22Rv1 (cell line): ENCODE measurements around the gene CDC6.

Experiments
- H3K27ac ChIP-seq: fragments of 450-650 bp; 2 replicates; pipeline ENCODE4 v1.5.1; 2017
- CTCF ChIP-seq: fragments of 450-650 bp; IDR thresholded peaks from 2 replicates; pipeline ENCODE4 v1.5.1; 2017; ENCODE audit warnings: mild to moderate bottlenecking
- ZFX ChIP-seq: fragments of 450-650 bp; IDR thresholded peaks from 2 replicates; pipeline ENCODE4 v1.6.1; 2017; ENCODE audit warnings: antibody characterized with exemption, borderline replicate concordance

The CDC6 gene

GRCh38 chr17:40345994-40346764 is 58.5 kb downstream of the CDC6 start:
- no peak for TF ChIP-seq CTCF
- no peak for TF ChIP-seq ZFX
- peak overlapping the region; percentile 73 for H3K27ac ChIP-seq

DNA sequence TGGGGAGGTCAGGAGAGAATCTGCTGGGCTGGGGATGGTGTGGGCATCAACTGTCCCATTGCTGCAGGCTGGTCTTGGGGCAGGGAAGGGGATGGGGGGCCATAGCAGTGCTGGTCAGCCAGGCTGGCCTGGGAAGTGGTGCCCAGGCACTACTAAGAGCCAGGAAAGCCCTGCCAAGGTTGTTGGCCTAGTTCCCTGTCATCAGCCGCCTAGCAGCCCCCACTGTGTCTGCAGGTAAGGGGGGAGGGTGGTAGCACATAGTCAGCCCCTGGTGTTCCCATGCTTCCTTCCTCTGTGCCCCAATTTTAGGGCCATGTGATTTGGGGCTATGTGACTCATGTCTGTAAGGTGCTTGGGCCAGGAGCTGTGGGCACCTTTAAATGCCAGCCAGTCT is 59.1 kb downstream of the CDC6 start:
- no peak overlapping the region for H3K27ac ChIP-seq
- TF ChIP-seq ZFX (no peak), CTCF (no peak)

GRCh38 chr17:40347319-40348135 is 59.8 kb downstream of the CDC6 start:
- TF ChIP-seq ZFX, result no peak
- TF ChIP-seq CTCF, result no peak
- H3K27ac ChIP-seq, result no peak overlapping the region

- TF ChIP-seq ZFX, result no peak
- no peak for TF ChIP-seq CTCF
- no peak overlapping the region for H3K27ac ChIP-seq
Observed at GRCh38 chr17:40348136-40348504, 60.4 kb downstream of the CDC6 start.

DNA sequence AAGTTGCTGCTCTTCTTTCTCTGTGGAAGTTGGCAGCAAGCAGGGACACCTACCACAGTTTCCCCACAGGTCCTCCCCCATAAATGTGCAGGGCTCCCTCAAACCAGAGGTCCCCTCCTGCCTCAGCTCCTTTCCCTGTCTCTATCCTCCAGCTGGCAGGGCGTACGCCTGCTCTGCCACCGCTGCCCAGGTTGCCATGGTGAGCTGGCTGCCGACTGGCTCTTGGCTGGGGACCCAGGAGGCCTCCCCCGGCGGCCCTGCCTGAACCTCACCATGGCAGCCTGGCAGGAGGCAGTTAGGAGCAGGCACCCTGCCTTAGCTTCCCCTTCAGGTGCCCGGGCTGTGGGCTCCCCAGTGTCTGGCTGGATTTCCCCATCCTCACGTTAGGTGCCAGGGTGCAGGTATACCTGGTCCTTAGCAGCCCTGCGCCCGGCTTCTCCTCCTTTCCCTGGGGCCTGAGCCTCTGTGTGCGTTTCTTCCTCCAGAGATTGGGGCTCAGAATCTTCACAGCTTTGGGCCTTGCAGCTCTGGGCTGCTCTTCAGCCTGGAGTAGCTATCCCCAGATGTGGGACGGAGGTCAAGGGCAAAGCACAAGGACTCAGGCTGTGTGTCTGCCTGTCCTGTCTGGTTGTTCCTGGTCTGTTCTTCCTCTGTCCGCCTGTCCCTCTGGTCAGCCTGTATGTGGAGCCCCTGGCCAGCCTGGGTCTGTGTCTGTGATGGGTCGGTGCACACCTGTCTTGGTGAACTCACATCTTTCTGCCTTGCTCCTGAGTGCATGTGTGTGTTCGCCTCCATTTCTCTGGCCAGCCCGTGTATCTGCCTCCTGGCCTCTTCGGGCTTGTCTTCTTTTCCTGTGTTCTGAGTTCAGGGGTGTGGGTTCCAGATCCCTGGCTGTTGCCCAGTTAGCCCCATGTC is 61.1 kb downstream of the CDC6 start:
- no peak overlapping the region for H3K27ac ChIP-seq
- TF ChIP-seq CTCF, result no peak
- TF ChIP-seq ZFX, result no peak

GRCh38 chr17:40349477-40349894 is 61.8 kb downstream of the CDC6 start:
- no peak for TF ChIP-seq CTCF
- TF ChIP-seq ZFX, result no peak
- no peak overlapping the region for H3K27ac ChIP-seq
